Ascending aorta (tissue), 2 donors: Measurements from ENCODE around the gene UNC5B. TPM values are rescaled to one million over a fixed set of nuclear protein-coding genes. Genes with fewer than 3 reads are reported as not detected.

Experiments used
- DNase-seq, 2 donors: peaks; one replicate each; pipeline ENCODE4 v3.0.0-alpha.2; 2019; ENCODE audit warnings: low spot score in 2 of 2
- H3K27ac ChIP-seq, 2 donors: fragments of 200-600 bp; sonication (generic); one replicate each; pipeline ENCODE4 v1.5.1; 2016 to 2017; ENCODE audit warnings: mild to moderate bottlenecking in 1 of 2
- H3K27me3 ChIP-seq: fragments of 200-600 bp; sonication (generic); one replicate; pipeline ENCODE4 v1.5.1; 2017
- H3K36me3 ChIP-seq, 2 donors: fragments of 200-600 bp; sonication (generic); one replicate each; pipeline ENCODE4 v1.5.1; 2016
- H3K4me1 ChIP-seq, 2 donors: fragments of 200-600 bp; sonication (generic); one replicate each; pipeline ENCODE4 v1.5.1; 2016 to 2017; ENCODE audit warnings: mild to moderate bottlenecking in 1 of 2
- H3K4me3 ChIP-seq, 2 donors: fragments of 200-600 bp; sonication (generic); one replicate each; pipeline ENCODE4 v1.5.1; 2016 to 2017; ENCODE audit warnings: mild to moderate bottlenecking in 1 of 2
- H3K9me3 ChIP-seq, 2 donors: fragments of 200-600 bp; sonication (generic); one replicate each; pipeline ENCODE4 v1.5.1; 2016
- CTCF ChIP-seq, 3 experiments: fragments of 200-600 bp in 2 of 3; fragments of 450-650 bp in 1 of 3; sonication (generic) in 2 of 3; IDR thresholded peaks; one replicate each; pipeline ENCODE4 v1.5.1; 2016 to 2019; ENCODE audit warnings: antibody characterized with exemption in 3 of 3, mild to moderate bottlenecking in 1 of 3, moderate library complexity in 1 of 3
- intact Hi-C: fragments of 100-400 bp; cut with DNase I; formaldehyde crosslinking; loops from one replicate; pipeline ENCODE4 v1.15.1; 2023
- total RNA-seq: library from RNA; depleted of rRNA; stranded (reverse); fragments of >200 nt; gene quantifications from one replicate; pipeline ENCODE4 v1.1.0, GENCODE V29; 2016

Gene UNC5B
- total RNA-seq, 1 donor from 2014 or later: 42.4 TPM

GRCh38 chr10:71252220-71252619 is 39.9 kb downstream of the UNC5B start:
- Histone ChIP-seq H3K36me3 (no peaks in the 10 kb centered on the region), H3K4me3 (no peak overlapping the region), H3K9me3 (no peaks in the 10 kb centered on the region), H3K4me1 (peaks cover 0 to 14% of the 10 kb centered on the region in 2 donors), H3K27me3 (no peaks in the 10 kb centered on the region), H3K27ac (no peak overlapping the region)
- DNase-seq: no peak
- TF ChIP-seq CTCF (IDR thresholded peaks at IDR 0.05): no peak
- intact Hi-C loops: no loop called here

- H3K36me3 ChIP-seq: no peaks in the 10 kb centered on the region
- TF ChIP-seq CTCF (IDR thresholded peaks at IDR 0.05): no peak
- H3K27me3 ChIP-seq: no peaks in the 10 kb centered on the region
- H3K27ac ChIP-seq: no peak overlapping the region
- intact Hi-C loops: no loop called here
- DNase-seq: no peak
- no peaks in the 10 kb centered on the region for H3K9me3 ChIP-seq
- peaks cover 0 to 14% of the 10 kb centered on the region in 2 donors for H3K4me1 ChIP-seq
- no peak overlapping the region for H3K4me3 ChIP-seq
Measured at GRCh38 chr10:71253981-71254818, 41.8 kb downstream of the UNC5B start.

GRCh38 chr10:71254834-71255549 is 42.6 kb downstream of the UNC5B start:
- no peak for TF ChIP-seq CTCF (IDR thresholded peaks at IDR 0.05)
- DNase-seq: no peak
- no peak overlapping the region for H3K27ac ChIP-seq
- no peaks in the 10 kb centered on the region for H3K27me3 ChIP-seq
- no peaks in the 10 kb centered on the region for H3K9me3 ChIP-seq
- intact Hi-C loops: no loop called here
- H3K4me3 ChIP-seq: no peak overlapping the region
- H3K4me1 ChIP-seq: peaks cover 4 to 20% of the 10 kb centered on the region in 2 donors
- H3K36me3 ChIP-seq: no peaks in the 10 kb centered on the region

GRCh38 chr10:71255550-71255807 is 43.1 kb downstream of the UNC5B start:
- Histone ChIP-seq H3K4me3 (no peak overlapping the region), H3K27ac (no peak overlapping the region)

More at GRCh38 chr10:71255550-71255807, 43.1 kb downstream of the UNC5B start:
- no peak for TF ChIP-seq CTCF (IDR thresholded peaks at IDR 0.05)
- intact Hi-C loops: no loop called here
- Histone ChIP-seq H3K4me1 (peaks cover 9 to 25% of the 10 kb centered on the region in 2 donors), H3K9me3 (no peaks in the 10 kb centered on the region), H3K36me3 (no peaks in the 10 kb centered on the region), H3K27me3 (no peaks in the 10 kb centered on the region)
- no peak for DNase-seq
